HUES64 (cell line): Measurements from ENCODE around the gene DSG1. TPM values are rescaled to one million over a fixed set of nuclear protein-coding genes. Genes with fewer than 3 reads are reported as not detected.
"Not testable (repeated sequence)": the region's sequence is repeated elsewhere in the genome, so short reads cannot be mapped to it uniquely, and the experiment has no call there.

ENCODE experiments used
- H3K27ac ChIP-seq: 2 replicates; pipeline ENCODE4 v1.7.0; 2013; ENCODE audit warnings: low read depth, low read length, inconsistent platforms
- H3K27me3 ChIP-seq: 2 replicates; pipeline ENCODE4 v1.6.1; 2013; ENCODE audit warnings: mild to moderate bottlenecking, low read length; ENCODE audit not compliant: insufficient read depth
- H3K36me3 ChIP-seq: 2 replicates; pipeline ENCODE4 v1.6.1; 2013; ENCODE audit warnings: mild to moderate bottlenecking, low read length; ENCODE audit not compliant: insufficient read depth
- H3K4me1 ChIP-seq: 2 replicates; pipeline ENCODE4 v1.6.1; 2013; ENCODE audit warnings: mild to moderate bottlenecking, low read length, moderate library complexity; ENCODE audit not compliant: insufficient read depth
- H3K4me3 ChIP-seq: 2 replicates; pipeline ENCODE4 v1.5.1; 2013; ENCODE audit warnings: mild to moderate bottlenecking, low read length, moderate library complexity
- H3K9ac ChIP-seq: 2 replicates; pipeline ENCODE4 v1.6.1; 2013; ENCODE audit warnings: mild to moderate bottlenecking, low read depth, low read length
- H3K9me3 ChIP-seq: 2 replicates; pipeline ENCODE4 v1.6.1; 2013; ENCODE audit warnings: low read depth, low read length; ENCODE audit not compliant: insufficient read depth
- WGBS: fragments of 150-250, 120-280 bp; methylation state at CpG from one replicate; pipeline ENCODE4 v1.1.7; 2013; ENCODE audit warnings: missing lambda C conversion rate; 5-methylcytosine and 5-hydroxymethylcytosine counted together
- polyA plus RNA-seq, 2 experiments: library from polyadenylated mRNA; stranded (reverse); fragments of 50-300 nt; gene quantifications; one replicate each; pipeline ENCODE4 v1.2.3, GENCODE V29; 2013

Gene DSG1
- not detected for polyA plus RNA-seq (2013, experiment 1 of 2)
- polyA plus RNA-seq (2013, experiment 2 of 2): not detected

- no peak within 1 kb of the TSS for H3K27ac ChIP-seq
- no peaks in the 10 kb centered on the region for H3K36me3 ChIP-seq
- no peaks in the 10 kb centered on the region for H3K27me3 ChIP-seq
- no peak within 1 kb of the TSS for H3K9ac ChIP-seq
- H3K4me1 ChIP-seq: no peaks in the 10 kb centered on the region
- WGBS: 93% methylated on average over 3 of the region's 3 CpGs
- no peak within 1 kb of the TSS for H3K4me3 ChIP-seq
- no peaks in the 10 kb centered on the region for H3K9me3 ChIP-seq
Measured at GRCh38 chr18:31317860-31318259, at the start of gene DSG1. DSG1 (plus strand) TSS chr18:31318160; CDS start chr18:31318301, 141 bp downstream.

GRCh38 chr18:31268985-31269406, 49.0 kb upstream of the DSG1 start:
- H3K9ac ChIP-seq: no peak overlapping the region
- H3K27me3 ChIP-seq: no peaks in the 10 kb centered on the region
- H3K36me3 ChIP-seq: no peaks in the 10 kb centered on the region
- peaks cover under 1% of the 10 kb centered on the region; the same call in 1 of the 2 replicates for H3K4me1 ChIP-seq
- no peak overlapping the region for H3K27ac ChIP-seq
- no peaks in the 10 kb centered on the region for H3K9me3 ChIP-seq
- H3K4me3 ChIP-seq: no peak overlapping the region
- 100% methylated on average over 1 of the region's 1 CpG for WGBS

- 85% methylated on average over 6 of the region's 6 CpGs for WGBS
- no peak overlapping the region for H3K4me3 ChIP-seq
- H3K27me3 ChIP-seq: no peaks in the 10 kb centered on the region
- H3K36me3 ChIP-seq: no peaks in the 10 kb centered on the region
- peaks cover 6% of the 10 kb centered on the region; the same call in 1 of the 2 replicates for H3K4me1 ChIP-seq
- no peak overlapping the region for H3K27ac ChIP-seq
- H3K9me3 ChIP-seq: no peaks in the 10 kb centered on the region
- no peak overlapping the region for H3K9ac ChIP-seq
Measured at GRCh38 chr18:31269566-31269965, 48.4 kb upstream of the DSG1 start.

GRCh38 chr18:31270578-31270977, 47.4 kb upstream of the DSG1 start:
- Histone ChIP-seq H3K27me3 (no peaks in the 10 kb centered on the region), H3K27ac (no peak overlapping the region), H3K9ac (no peak overlapping the region), H3K9me3 (no peaks in the 10 kb centered on the region), H3K4me3 (no peak overlapping the region), H3K4me1 (peaks cover 16% of the 10 kb centered on the region), H3K36me3 (no peaks in the 10 kb centered on the region)
- 98% methylated on average over 4 of the region's 4 CpGs for WGBS

- Histone ChIP-seq H3K4me1 (peaks cover 24% of the 10 kb centered on the region), H3K9ac (no peak overlapping the region), H3K27ac (no peak overlapping the region), H3K4me3 (no peak overlapping the region), H3K27me3 (no peaks in the 10 kb centered on the region), H3K36me3 (no peaks in the 10 kb centered on the region), H3K9me3 (no peaks in the 10 kb centered on the region)
- WGBS: 92% methylated on average over 4 of the region's 5 CpGs
Measured at GRCh38 chr18:31273812-31274527, 44.0 kb upstream of the DSG1 start.

- Histone ChIP-seq H3K36me3 (no peaks in the 10 kb centered on the region), H3K27me3 (no peaks in the 10 kb centered on the region), H3K27ac (no peak overlapping the region; the same call in 1 of the 2 replicates), H3K4me1 (peaks cover 24% of the 10 kb centered on the region), H3K9ac (no peak overlapping the region), H3K4me3 (no peak overlapping the region), H3K9me3 (no peaks in the 10 kb centered on the region)
- WGBS: no CpG with 5 or more reads among the region's 2 CpGs
Measured at GRCh38 chr18:31274931-31275330, 43.0 kb upstream of the DSG1 start.

GRCh38 chr18:31275722-31276463, 42.1 kb upstream of the DSG1 start:
- Histone ChIP-seq H3K36me3 (no peaks in the 10 kb centered on the region), H3K27me3 (no peaks in the 10 kb centered on the region), H3K9me3 (no peaks in the 10 kb centered on the region), H3K9ac (no peak overlapping the region), H3K4me1 (peaks cover 31% of the 10 kb centered on the region), H3K4me3 (no peak overlapping the region), H3K27ac (no peak overlapping the region)
- 92% methylated on average over 3 of the region's 3 CpGs for WGBS

GRCh38 chr18:31278609-31279071, 39.3 kb upstream of the DSG1 start:
- Histone ChIP-seq H3K9me3 (no peaks in the 10 kb centered on the region), H3K27me3 (no peaks in the 10 kb centered on the region), H3K4me3 (no peak overlapping the region), H3K27ac (no peak overlapping the region), H3K9ac (no peak overlapping the region), H3K36me3 (no peaks in the 10 kb centered on the region), H3K4me1 (peaks cover 53% of the 10 kb centered on the region)
- WGBS: 73% methylated on average over 1 of the region's 1 CpG

GRCh38 chr18:31280502-31280901, 37.5 kb upstream of the DSG1 start:
- no peak overlapping the region for H3K27ac ChIP-seq
- peaks cover 37% of the 10 kb centered on the region for H3K4me1 ChIP-seq
- no peaks in the 10 kb centered on the region for H3K36me3 ChIP-seq
- no peak overlapping the region for H3K4me3 ChIP-seq
- 88% methylated on average over 2 of the region's 2 CpGs for WGBS
- H3K9ac ChIP-seq: no peak overlapping the region
- no peaks in the 10 kb centered on the region for H3K9me3 ChIP-seq
- no peaks in the 10 kb centered on the region for H3K27me3 ChIP-seq

- Histone ChIP-seq H3K9me3 (no peaks in the 10 kb centered on the region), H3K9ac (no peak overlapping the region), H3K4me1 (peaks cover 36% of the 10 kb centered on the region), H3K27ac (peak overlapping the region; percentile 54; the same call in 1 of the 2 replicates), H3K27me3 (no peaks in the 10 kb centered on the region), H3K36me3 (no peaks in the 10 kb centered on the region), H3K4me3 (no peak overlapping the region)
Measured at GRCh38 chr18:31281437-31281836, 36.5 kb upstream of the DSG1 start.

GRCh38 chr18:31289446-31289845, 28.5 kb upstream of the DSG1 start:
- H3K36me3 ChIP-seq, H3K4me1 ChIP-seq, H3K27ac ChIP-seq, H3K27me3 ChIP-seq, H3K9ac ChIP-seq, H3K4me3 ChIP-seq: not testable (repeated sequence)
- peaks cover 14% of the 10 kb centered on the region; the same call in 1 of the 2 replicates for H3K9me3 ChIP-seq
- 58% methylated on average over 3 of the region's 3 CpGs for WGBS
